Sigmoid colon (tissue), 3 donors: ENCODE results near the gene NEK11.

Source experiments
- CTCF ChIP-seq, 4 experiments: fragments of 450-650 bp in 3 of 4; fragments of 200-600 bp in 1 of 4; IDR thresholded peaks; one replicate each; pipeline ENCODE4 v1.5.1; 2016 to 2019; ENCODE audit warnings: antibody characterized with exemption in 4 of 4, mild to moderate bottlenecking in 3 of 4, moderate library complexity in 2 of 4
- POLR2A ChIP-seq, 2 donors: fragments of 450-650 bp; IDR thresholded peaks; one replicate each; pipeline ENCODE4 v1.6.1; 2016; ENCODE audit warnings: antibody characterized with exemption in 2 of 2, mild to moderate bottlenecking in 2 of 2, moderate library complexity in 2 of 2

GRCh38 chr3:131147534-131147933 is 120.9 kb downstream of the NEK11 start:
- TF ChIP-seq CTCF (IDR thresholded peaks at IDR 0.05) (no peak), POLR2A (IDR thresholded peaks at IDR 0.05) (no peak)
